ENCODE results near the gene VPS16.

Gene VPS16

DNA sequence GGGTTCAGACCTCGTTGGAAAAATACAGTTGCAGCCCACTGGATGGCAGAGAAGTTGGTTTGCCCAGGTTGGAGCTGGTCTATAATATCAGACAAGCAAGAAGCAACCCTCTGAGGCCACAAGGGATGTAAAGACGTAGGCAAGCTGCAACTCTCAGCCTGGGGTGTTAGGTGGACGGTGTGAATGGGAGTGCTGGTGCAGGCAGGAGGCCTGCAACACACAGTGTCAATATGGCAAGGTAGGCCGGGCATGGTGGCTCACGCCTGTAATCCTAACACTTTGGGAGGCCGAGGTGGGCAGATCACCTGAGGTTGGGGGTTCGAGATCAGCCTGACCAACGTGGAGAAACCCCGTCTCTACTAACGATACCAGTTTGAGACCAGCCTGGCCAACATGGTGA, 10.5 kb downstream of the VPS16 start:
- no peak overlapping the region for H3K27ac ChIP-seq
- TF ChIP-seq, protein P1, sequence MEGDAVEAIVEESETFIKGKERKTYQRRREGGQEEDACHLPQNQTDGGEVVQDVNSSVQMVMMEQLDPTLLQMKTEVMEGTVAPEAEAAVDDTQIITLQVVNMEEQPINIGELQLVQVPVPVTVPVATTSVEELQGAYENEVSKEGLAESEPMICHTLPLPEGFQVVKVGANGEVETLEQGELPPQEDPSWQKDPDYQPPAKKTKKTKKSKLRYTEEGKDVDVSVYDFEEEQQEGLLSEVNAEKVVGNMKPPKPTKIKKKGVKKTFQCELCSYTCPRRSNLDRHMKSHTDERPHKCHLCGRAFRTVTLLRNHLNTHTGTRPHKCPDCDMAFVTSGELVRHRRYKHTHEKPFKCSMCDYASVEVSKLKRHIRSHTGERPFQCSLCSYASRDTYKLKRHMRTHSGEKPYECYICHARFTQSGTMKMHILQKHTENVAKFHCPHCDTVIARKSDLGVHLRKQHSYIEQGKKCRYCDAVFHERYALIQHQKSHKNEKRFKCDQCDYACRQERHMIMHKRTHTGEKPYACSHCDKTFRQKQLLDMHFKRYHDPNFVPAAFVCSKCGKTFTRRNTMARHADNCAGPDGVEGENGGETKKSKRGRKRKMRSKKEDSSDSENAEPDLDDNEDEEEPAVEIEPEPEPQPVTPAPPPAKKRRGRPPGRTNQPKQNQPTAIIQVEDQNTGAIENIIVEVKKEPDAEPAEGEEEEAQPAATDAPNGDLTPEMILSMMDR (IDR thresholded peaks at IDR 0.05; ENCODE audit: low read depth, low read length, missing control alignments) = no peak
- no peak for DNase-seq
- no peak overlapping the region for H3K4me3 ChIP-seq (ENCODE audit: low read depth, low read length)
- H3K27me3 ChIP-seq (replicated peaks) = no peaks in the 10 kb centered on the region
- no peaks in the 10 kb centered on the region for H3K36me3 ChIP-seq (replicated peaks)
- in situ Hi-C loops (cut with HindIII; ENCODE audit: low pct_ligation_motif_present, low sequenced_read_pairs) = no loop called here

DNA sequence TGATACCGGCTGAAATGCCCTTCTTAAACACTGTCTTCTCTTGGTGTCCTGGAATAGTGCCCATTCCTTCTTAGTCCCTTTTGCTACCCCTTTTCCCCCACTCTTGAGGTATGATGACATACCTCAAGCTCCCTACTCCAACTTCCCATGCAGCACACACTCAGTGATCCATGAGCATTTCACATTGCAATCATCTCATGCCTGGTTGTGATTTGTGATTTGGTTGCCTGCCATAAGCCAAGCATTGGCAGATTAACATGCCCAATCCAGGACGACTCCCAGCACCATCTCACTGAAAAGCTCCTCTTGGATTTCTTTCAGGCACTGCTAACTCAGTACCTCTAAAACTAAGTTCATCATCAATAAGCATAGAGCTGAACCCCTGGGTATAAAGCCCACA, 18.0 kb downstream of the VPS16 start:
- no peak for DNase-seq
- TF ChIP-seq, protein P1 (IDR thresholded peaks at IDR 0.05; ENCODE audit: low read depth, low read length, missing control alignments) = no peak
- H3K27ac ChIP-seq = no peak overlapping the region
- in situ Hi-C loops (cut with HindIII; ENCODE audit: low pct_ligation_motif_present, low sequenced_read_pairs) = no loop called here
- H3K4me3 ChIP-seq (ENCODE audit: low read depth, low read length) = no peak overlapping the region
- no peaks in the 10 kb centered on the region for H3K27me3 ChIP-seq (replicated peaks)
- peaks cover 14% of the 10 kb centered on the region for H3K36me3 ChIP-seq (replicated peaks)

DNA sequence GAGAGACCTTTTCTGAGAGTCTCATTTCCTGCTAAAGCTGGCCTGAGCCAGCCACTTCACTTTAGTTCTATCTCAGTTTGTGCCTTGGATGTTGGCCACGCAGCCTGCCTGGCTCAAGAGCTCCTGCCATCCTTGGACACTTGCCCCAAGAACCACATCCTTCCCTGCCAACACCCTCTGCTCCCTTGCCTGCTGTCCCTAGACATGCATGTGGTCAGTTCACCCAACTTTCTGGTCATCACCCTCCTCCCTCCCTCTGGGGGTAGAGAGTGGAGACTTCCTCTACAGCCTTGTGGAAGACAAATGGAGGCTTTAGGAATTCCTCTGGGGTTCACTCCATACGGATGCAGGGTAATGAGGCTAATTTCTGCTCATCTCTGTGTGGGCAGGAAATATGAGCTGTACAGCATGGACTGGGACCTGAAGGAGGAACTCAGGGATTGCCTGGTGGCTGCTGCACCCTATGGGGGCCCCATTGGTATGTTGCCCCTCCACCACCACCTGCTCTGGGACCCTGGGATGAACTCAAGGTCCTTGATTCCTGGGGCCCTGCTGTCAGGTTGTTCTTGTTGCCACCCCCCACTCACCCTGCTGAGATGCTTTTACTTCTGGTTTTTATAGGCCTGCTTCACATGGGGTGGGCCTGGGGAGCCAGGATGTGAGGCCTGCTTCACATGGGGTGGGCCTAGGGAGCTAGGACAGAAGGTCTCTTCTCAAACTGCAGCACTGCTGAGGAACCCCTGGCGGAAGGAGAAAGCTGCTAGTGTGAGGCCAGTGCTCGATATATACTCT, 19.0 kb downstream of the VPS16 start:
- in situ Hi-C loops (cut with HindIII; ENCODE audit: low pct_ligation_motif_present, low sequenced_read_pairs) = no loop called here
- DNase-seq = no peak
- TF ChIP-seq, protein P1 (IDR thresholded peaks at IDR 0.05; ENCODE audit: low read depth, low read length, missing control alignments) = no peak
- Histone ChIP-seq H3K4me3 (ENCODE audit: low read depth, low read length) (no peak overlapping the region), H3K27ac (no peak overlapping the region), H3K27me3 (replicated peaks) (no peaks in the 10 kb centered on the region), H3K36me3 (replicated peaks) (peaks cover 14% of the 10 kb centered on the region)

DNA sequence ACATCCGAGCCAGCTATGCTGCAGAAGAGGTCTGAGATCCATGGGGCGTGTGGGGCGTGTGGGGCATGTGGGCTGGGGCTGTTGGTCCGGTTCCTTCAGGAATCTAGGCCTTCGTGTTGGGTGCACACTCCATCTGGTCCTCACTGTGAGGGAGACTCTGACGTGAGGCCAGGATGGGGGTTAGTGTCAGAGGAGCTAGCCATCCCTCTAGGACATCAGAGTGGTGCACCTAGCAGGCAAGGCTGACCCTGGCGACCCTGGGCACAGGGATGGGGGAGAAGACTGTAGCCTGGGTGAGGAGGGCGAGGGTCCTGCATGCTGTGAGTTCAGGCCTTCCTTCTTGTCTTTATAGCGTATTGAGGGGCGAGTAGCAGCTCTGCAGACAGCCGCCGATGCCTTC, 24.1 kb downstream of the VPS16 start:
- Histone ChIP-seq H3K27ac (no peak overlapping the region), H3K36me3 (replicated peaks) (peaks cover 25% of the 10 kb centered on the region), H3K27me3 (replicated peaks) (no peaks in the 10 kb centered on the region), H3K4me3 (ENCODE audit: low read depth, low read length) (no peak overlapping the region)
- DNase-seq = no peak
- TF ChIP-seq, protein P1 (IDR thresholded peaks at IDR 0.05; ENCODE audit: low read depth, low read length, missing control alignments) = no peak
- in situ Hi-C loops (cut with HindIII; ENCODE audit: low pct_ligation_motif_present, low sequenced_read_pairs) = no loop called here

GRCh38 chr20:2865101-2865500, 24.6 kb downstream of the VPS16 start:
- TF ChIP-seq, protein P1 (IDR thresholded peaks at IDR 0.05; ENCODE audit: low read depth, low read length, missing control alignments) = no peak
- Histone ChIP-seq H3K27me3 (replicated peaks) (no peaks in the 10 kb centered on the region), H3K36me3 (replicated peaks) (peaks cover 25% of the 10 kb centered on the region), H3K27ac (no peak overlapping the region), H3K4me3 (ENCODE audit: low read depth, low read length) (no peak overlapping the region)
- in situ Hi-C loops (cut with HindIII; ENCODE audit: low pct_ligation_motif_present, low sequenced_read_pairs) = no loop called here
- no peak for DNase-seq

- no peak for DNase-seq
- in situ Hi-C loops (cut with HindIII; ENCODE audit: low pct_ligation_motif_present, low sequenced_read_pairs) = no loop called here
- no peak overlapping the region for H3K27ac ChIP-seq
- peaks cover 24% of the 10 kb centered on the region for H3K36me3 ChIP-seq (replicated peaks)
- H3K4me3 ChIP-seq (ENCODE audit: low read depth, low read length) = no peak overlapping the region
- H3K27me3 ChIP-seq (replicated peaks) = no peaks in the 10 kb centered on the region
- TF ChIP-seq, protein P1 (IDR thresholded peaks at IDR 0.05; ENCODE audit: low read depth, low read length, missing control alignments) = peak; percentile 36
Observed at GRCh38 chr20:2865630-2866029, 25.1 kb downstream of the VPS16 start.

Data from brain microvascular endothelial cell (primary cell).